Uterus (tissue), 2 donors: ENCODE measurements around the gene LRBA.

ENCODE experiments used
- POLR2A ChIP-seq, 2 donors: fragments of 450-650 bp; IDR thresholded peaks; one replicate each; pipeline ENCODE4 v1.6.1; 2016; ENCODE audit warnings: antibody characterized with exemption in 2 of 2, mild to moderate bottlenecking in 1 of 2, moderate library complexity in 1 of 2
- TF ChIP-seq, protein P1 (sequence below), 4 experiments: fragments of 200-600 bp in 2 of 4; fragments of 450-650 bp in 2 of 4; sonication (generic) in 2 of 4; IDR thresholded peaks; one replicate each; pipeline ENCODE4 v1.5.1; 2016 to 2019; ENCODE audit warnings: antibody characterized with exemption in 4 of 4, mild to moderate bottlenecking in 2 of 4, moderate library complexity in 1 of 4

DNA sequence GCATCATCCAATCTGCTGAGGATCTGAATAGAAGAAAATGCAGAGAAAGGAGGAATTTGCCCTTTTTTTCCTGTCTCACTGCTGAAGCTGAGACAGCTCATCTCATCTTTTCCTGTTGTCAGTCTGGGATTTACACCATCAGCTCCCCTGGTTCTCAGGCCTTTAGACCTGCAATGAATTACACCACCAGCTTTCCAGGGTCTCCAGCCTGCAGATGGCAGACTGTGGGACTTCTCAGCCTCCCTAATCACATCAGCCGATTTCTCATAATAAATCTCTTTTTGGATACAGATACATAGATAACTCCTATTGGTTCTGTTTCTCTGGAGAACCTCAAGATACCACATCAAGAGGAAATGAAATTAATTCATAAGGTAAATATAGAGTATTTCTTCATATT lies 567.7 kb downstream of the LRBA start:
- no peak for TF ChIP-seq POLR2A (IDR thresholded peaks at IDR 0.05)
- TF ChIP-seq, protein P1, sequence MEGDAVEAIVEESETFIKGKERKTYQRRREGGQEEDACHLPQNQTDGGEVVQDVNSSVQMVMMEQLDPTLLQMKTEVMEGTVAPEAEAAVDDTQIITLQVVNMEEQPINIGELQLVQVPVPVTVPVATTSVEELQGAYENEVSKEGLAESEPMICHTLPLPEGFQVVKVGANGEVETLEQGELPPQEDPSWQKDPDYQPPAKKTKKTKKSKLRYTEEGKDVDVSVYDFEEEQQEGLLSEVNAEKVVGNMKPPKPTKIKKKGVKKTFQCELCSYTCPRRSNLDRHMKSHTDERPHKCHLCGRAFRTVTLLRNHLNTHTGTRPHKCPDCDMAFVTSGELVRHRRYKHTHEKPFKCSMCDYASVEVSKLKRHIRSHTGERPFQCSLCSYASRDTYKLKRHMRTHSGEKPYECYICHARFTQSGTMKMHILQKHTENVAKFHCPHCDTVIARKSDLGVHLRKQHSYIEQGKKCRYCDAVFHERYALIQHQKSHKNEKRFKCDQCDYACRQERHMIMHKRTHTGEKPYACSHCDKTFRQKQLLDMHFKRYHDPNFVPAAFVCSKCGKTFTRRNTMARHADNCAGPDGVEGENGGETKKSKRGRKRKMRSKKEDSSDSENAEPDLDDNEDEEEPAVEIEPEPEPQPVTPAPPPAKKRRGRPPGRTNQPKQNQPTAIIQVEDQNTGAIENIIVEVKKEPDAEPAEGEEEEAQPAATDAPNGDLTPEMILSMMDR (IDR thresholded peaks at IDR 0.05), result no peak
